WTC11 (cell line): ENCODE measurements around the gene CCDC93. TPM values are rescaled to one million over a fixed set of nuclear protein-coding genes. Genes with fewer than 3 reads are reported as not detected.

Source experiments
- ATAC-seq: fragments of 200-7000 bp; cut with Tn5 transposase; 2 replicates; pipeline ENCODE4 v1.10.0; 2021; ENCODE audit warnings: mild to moderate bottlenecking, moderate library complexity
- CTCF ChIA-PET: fragments of 300-600 bp; sonication (Branson Sonifier 250); formaldehyde crosslinking; loops from one replicate; lab custom pipeline; 2021; ENCODE audit warnings: antibody characterized with exemption; lab: Charles Lee
- POLR2A ChIA-PET: fragments of 350-600 bp; sonication (Branson Sonifier 250); formaldehyde crosslinking; loops from one replicate; lab custom pipeline; 2021; ENCODE audit warnings: antibody characterized with exemption; lab: Charles Lee
- DNase-seq: peaks from one replicate; pipeline ENCODE4 v3.0.0; 2021; ENCODE audit warnings: low spot score
- H3K27ac Mint-ChIP-seq: 2 replicates; pipeline ENCODE4 v1.8.0; 2021; ENCODE audit warnings: mixed read lengths
- H3K27me3 Mint-ChIP-seq: 2 replicates; pipeline ENCODE4 v1.8.0; 2021; ENCODE audit warnings: low read depth, mild to moderate bottlenecking, moderate library complexity, mixed read lengths
- H3K36me3 Mint-ChIP-seq: 2 replicates; pipeline ENCODE4 v1.8.0; 2021; ENCODE audit warnings: mixed read lengths
- H3K4me1 Mint-ChIP-seq: 2 replicates; pipeline ENCODE4 v1.8.0; 2022; ENCODE audit warnings: mixed read lengths
- H3K4me3 Mint-ChIP-seq: 2 replicates; pipeline ENCODE4 v1.8.0; 2021; ENCODE audit warnings: mild to moderate bottlenecking, moderate library complexity, mixed read lengths
- H3K9me3 Mint-ChIP-seq: 2 replicates; pipeline ENCODE4 v1.8.0; 2021; ENCODE audit warnings: mixed read lengths
- CBFB ChIP-seq: sonication (generic); formaldehyde crosslinking; IDR thresholded peaks from 2 replicates; pipeline ENCODE4 v1.8.1; 2022; ENCODE audit warnings: mild to moderate bottlenecking, low read depth, missing genetic modification reagents
- ETV6 ChIP-seq: sonication (generic); formaldehyde crosslinking; IDR thresholded peaks from 2 replicates; pipeline ENCODE4 v1.8.1; 2022; ENCODE audit warnings: mild to moderate bottlenecking, missing genetic modification reagents
- FOXP1 ChIP-seq: sonication (generic); formaldehyde crosslinking; IDR thresholded peaks from 2 replicates; pipeline ENCODE4 v1.8.0; 2022; ENCODE audit warnings: missing genetic modification reagents, mild to moderate bottlenecking, moderate library complexity, borderline replicate concordance
- NR1H2 ChIP-seq: sonication (generic); formaldehyde crosslinking; IDR thresholded peaks from 2 replicates; pipeline ENCODE4 v1.9.0; 2021; ENCODE audit warnings: mild to moderate bottlenecking, moderate library complexity, missing genetic modification reagents
- RELA ChIP-seq: sonication (generic); formaldehyde crosslinking; IDR thresholded peaks from 2 replicates; pipeline ENCODE4 v1.8.1; 2022; ENCODE audit warnings: missing genetic modification reagents, mild to moderate bottlenecking, borderline replicate concordance
- SOX15 ChIP-seq: fragments of 250-450 bp; sonication (Bioruptor Pico); IDR thresholded peaks from 2 replicates; pipeline ENCODE4 v1.9.0; 2021; ENCODE audit warnings: mild to moderate bottlenecking
- TEAD4 ChIP-seq: sonication (generic); formaldehyde crosslinking; IDR thresholded peaks from 2 replicates; pipeline ENCODE4 v1.8.0; 2022; ENCODE audit warnings: mild to moderate bottlenecking, missing genetic modification reagents
- TP53 ChIP-seq: sonication (generic); formaldehyde crosslinking; IDR thresholded peaks from 2 replicates; pipeline ENCODE4 v1.8.1; 2023; ENCODE audit warnings: mild to moderate bottlenecking, missing genetic modification reagents
- ZBTB21 ChIP-seq: sonication (generic); formaldehyde crosslinking; IDR thresholded peaks from 2 replicates; pipeline ENCODE4 v1.8.1; 2023; ENCODE audit warnings: mild to moderate bottlenecking, missing genetic modification reagents, borderline replicate concordance
- ZNF232 ChIP-seq: sonication (generic); formaldehyde crosslinking; IDR thresholded peaks from 2 replicates; pipeline ENCODE4 v1.8.0; 2022; ENCODE audit warnings: mild to moderate bottlenecking, missing genetic modification reagents
- ZNF671 ChIP-seq: fragments of 250-450 bp; sonication (Bioruptor Pico); IDR thresholded peaks from 2 replicates; pipeline ENCODE4 v1.8.0; 2021; ENCODE audit warnings: mild to moderate bottlenecking
- total RNA-seq: library from RNA; stranded (reverse); gene quantifications from 3 replicates; pipeline ENCODE4 v1.2.3, GENCODE V29; 2021
- TF ChIP-seq, protein P1 (sequence below): sonication (generic); formaldehyde crosslinking; IDR thresholded peaks from 2 replicates; pipeline ENCODE4 v1.8.1; 2022; ENCODE audit warnings: mild to moderate bottlenecking, missing genetic modification reagents, moderate library complexity, borderline replicate concordance
- TF ChIP-seq, protein P2 (sequence below): fragments of 250-450 bp; sonication (Bioruptor Pico); IDR thresholded peaks from 2 replicates; pipeline ENCODE4 v1.9.0; 2021; ENCODE audit warnings: mild to moderate bottlenecking
- TF ChIP-seq, protein P3 (sequence below): sonication (generic); formaldehyde crosslinking; IDR thresholded peaks from 2 replicates; pipeline ENCODE4 v1.8.1; 2023; ENCODE audit warnings: mild to moderate bottlenecking, missing genetic modification reagents, borderline replicate concordance
- TF ChIP-seq, protein P4 (sequence below): sonication (generic); formaldehyde crosslinking; IDR thresholded peaks from 2 replicates; pipeline ENCODE4 v1.8.0; 2023; ENCODE audit warnings: missing genetic modification reagents
- TF ChIP-seq, protein P5 (sequence below): fragments of 250-450 bp; sonication (Bioruptor Pico); IDR thresholded peaks from 2 replicates; pipeline ENCODE4 v1.8.0; 2021; ENCODE audit warnings: mild to moderate bottlenecking
- TF ChIP-seq, protein P6 (sequence below): sonication (generic); formaldehyde crosslinking; IDR thresholded peaks from 2 replicates; pipeline ENCODE4 v1.8.0; 2022; ENCODE audit warnings: mild to moderate bottlenecking, missing genetic modification reagents

Gene CCDC93
- total RNA-seq, 1 experiment from 2014 or later: 16.9 TPM

DNA sequence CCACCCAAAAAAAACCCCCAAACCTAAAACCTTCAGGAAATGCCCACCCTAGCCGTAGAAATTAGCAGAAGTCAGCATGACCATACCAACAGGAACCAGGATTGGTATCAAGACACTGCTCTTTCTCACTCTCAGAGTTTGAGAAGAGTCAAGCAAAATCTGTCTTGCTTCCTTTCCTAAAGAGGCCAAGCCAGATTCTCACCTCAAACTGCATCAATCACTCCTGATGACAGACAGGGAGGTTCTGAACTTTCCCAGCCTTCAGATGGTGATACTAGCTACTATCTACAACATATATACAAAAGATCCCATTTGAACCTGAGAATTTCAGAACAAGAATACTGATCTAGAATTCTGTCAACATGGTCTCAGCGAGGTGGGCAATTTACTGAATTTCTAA lies 29.7 kb downstream of the CCDC93 start:
- Mint-ChIP-seq H3K27ac (no peak overlapping the region), H3K36me3 (peaks cover 2% of the 10 kb centered on the region), H3K27me3 (no peaks in the 10 kb centered on the region), H3K4me3 (no peak overlapping the region), H3K4me1 (peaks cover 8% of the 10 kb centered on the region), H3K9me3 (no peaks in the 10 kb centered on the region)
- no peak for DNase-seq
- ChIA-PET POLR2A (no interaction called here), CTCF (interaction anchor here (1.7 kb wide), 1 partner anchor 19 kb away, joined by 7 read pairs; no protein-coding TSS in a partner anchor)
- no peak for ATAC-seq
- TF ChIP-seq, protein P1, sequence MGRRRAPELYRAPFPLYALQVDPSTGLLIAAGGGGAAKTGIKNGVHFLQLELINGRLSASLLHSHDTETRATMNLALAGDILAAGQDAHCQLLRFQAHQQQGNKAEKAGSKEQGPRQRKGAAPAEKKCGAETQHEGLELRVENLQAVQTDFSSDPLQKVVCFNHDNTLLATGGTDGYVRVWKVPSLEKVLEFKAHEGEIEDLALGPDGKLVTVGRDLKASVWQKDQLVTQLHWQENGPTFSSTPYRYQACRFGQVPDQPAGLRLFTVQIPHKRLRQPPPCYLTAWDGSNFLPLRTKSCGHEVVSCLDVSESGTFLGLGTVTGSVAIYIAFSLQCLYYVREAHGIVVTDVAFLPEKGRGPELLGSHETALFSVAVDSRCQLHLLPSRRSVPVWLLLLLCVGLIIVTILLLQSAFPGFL (CRISPR knock-in tag): no peak
- TF ChIP-seq CBFB (CRISPR knock-in tag): no peak
- no peak for TF ChIP-seq RELA (CRISPR knock-in tag)
- TF ChIP-seq ZBTB21 (CRISPR knock-in tag): no peak

DNA sequence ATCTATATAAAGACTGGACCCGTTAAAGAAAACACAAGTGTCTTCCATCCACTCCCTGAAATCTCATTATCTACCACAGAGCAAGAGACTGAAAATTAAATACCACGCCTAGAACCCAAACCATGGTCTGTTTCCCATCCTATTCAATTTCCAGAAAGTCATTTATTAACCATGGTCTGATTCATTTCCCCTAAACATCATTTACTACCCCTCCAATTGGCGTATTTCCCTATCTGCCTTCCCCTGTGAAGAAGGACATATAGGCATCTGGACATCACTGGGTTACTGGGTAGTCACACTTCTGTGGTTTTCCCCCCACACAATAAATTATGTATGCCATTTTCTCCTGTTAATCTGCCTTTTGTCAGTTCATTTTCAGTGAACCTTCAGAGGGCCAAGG lies 30.8 kb downstream of the CCDC93 start:
- ChIA-PET POLR2A (no interaction called here), CTCF (no interaction called here)
- H3K4me3 Mint-ChIP-seq: no peak overlapping the region
- H3K36me3 Mint-ChIP-seq: peaks cover 2% of the 10 kb centered on the region; the same call in 1 of the 2 replicates
- no peak for DNase-seq
- H3K27ac Mint-ChIP-seq: no peak overlapping the region
- no peak for ATAC-seq
- H3K4me1 Mint-ChIP-seq: peaks cover 14% of the 10 kb centered on the region
- TF ChIP-seq TEAD4 (CRISPR knock-in tag) (no peak), ZNF671 (CRISPR knock-in tag) (no peak), ETV6 (CRISPR knock-in tag) (no peak)
- TF ChIP-seq, protein P2, sequence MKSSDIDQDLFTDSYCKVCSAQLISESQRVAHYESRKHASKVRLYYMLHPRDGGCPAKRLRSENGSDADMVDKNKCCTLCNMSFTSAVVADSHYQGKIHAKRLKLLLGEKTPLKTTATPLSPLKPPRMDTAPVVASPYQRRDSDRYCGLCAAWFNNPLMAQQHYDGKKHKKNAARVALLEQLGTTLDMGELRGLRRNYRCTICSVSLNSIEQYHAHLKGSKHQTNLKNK (CRISPR knock-in tag): no peak
- TF ChIP-seq, protein P3, sequence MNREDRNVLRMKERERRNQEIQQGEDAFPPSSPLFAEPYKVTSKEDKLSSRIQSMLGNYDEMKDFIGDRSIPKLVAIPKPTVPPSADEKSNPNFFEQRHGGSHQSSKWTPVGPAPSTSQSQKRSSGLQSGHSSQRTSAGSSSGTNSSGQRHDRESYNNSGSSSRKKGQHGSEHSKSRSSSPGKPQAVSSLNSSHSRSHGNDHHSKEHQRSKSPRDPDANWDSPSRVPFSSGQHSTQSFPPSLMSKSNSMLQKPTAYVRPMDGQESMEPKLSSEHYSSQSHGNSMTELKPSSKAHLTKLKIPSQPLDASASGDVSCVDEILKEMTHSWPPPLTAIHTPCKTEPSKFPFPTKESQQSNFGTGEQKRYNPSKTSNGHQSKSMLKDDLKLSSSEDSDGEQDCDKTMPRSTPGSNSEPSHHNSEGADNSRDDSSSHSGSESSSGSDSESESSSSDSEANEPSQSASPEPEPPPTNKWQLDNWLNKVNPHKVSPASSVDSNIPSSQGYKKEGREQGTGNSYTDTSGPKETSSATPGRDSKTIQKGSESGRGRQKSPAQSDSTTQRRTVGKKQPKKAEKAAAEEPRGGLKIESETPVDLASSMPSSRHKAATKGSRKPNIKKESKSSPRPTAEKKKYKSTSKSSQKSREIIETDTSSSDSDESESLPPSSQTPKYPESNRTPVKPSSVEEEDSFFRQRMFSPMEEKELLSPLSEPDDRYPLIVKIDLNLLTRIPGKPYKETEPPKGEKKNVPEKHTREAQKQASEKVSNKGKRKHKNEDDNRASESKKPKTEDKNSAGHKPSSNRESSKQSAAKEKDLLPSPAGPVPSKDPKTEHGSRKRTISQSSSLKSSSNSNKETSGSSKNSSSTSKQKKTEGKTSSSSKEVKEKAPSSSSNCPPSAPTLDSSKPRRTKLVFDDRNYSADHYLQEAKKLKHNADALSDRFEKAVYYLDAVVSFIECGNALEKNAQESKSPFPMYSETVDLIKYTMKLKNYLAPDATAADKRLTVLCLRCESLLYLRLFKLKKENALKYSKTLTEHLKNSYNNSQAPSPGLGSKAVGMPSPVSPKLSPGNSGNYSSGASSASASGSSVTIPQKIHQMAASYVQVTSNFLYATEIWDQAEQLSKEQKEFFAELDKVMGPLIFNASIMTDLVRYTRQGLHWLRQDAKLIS (CRISPR knock-in tag): no peak
- no peaks in the 10 kb centered on the region for H3K9me3 Mint-ChIP-seq
- H3K27me3 Mint-ChIP-seq: no peaks in the 10 kb centered on the region

DNA sequence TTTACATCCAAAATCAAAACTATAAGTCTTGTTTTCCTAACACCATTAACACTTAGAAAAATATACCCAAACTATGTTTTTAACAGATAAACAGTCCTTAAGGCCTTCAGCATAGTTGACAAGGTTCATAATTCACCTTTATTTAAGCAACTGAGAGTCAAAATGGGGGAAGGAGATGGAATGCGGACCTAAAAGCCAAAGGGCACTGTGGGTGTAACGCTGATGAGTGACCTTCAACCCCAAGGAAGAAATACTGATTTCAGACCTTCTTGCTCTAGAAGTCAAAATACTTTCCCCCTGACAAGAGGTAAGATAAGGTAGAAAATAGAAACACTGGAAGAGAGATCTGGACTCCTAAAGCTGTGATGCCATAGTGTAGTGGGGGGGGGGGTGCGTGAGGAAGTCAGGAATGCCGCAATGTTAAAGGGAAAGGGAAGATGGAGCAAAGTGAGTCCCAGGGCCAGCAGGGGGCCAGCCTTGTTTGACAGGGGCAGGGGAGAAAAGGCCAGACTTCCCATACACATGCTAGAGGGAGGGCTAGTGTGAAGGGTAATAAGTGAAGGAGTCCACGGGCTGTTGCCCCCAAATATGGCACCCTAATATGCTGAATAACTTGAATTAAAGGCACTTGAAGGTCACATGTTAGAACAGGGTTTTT lies 31.4 kb downstream of the CCDC93 start:
- TF ChIP-seq NR1H2 (CRISPR knock-in tag) (no peak), TP53 (CRISPR knock-in tag) (no peak), FOXP1 (CRISPR knock-in tag) (no peak), SOX15 (CRISPR knock-in tag) (no peak), ZNF232 (CRISPR knock-in tag) (no peak)
- TF ChIP-seq, protein P4, sequence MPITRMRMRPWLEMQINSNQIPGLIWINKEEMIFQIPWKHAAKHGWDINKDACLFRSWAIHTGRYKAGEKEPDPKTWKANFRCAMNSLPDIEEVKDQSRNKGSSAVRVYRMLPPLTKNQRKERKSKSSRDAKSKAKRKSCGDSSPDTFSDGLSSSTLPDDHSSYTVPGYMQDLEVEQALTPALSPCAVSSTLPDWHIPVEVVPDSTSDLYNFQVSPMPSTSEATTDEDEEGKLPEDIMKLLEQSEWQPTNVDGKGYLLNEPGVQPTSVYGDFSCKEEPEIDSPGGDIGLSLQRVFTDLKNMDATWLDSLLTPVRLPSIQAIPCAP (CRISPR knock-in tag): no peak
- TF ChIP-seq, protein P5, sequence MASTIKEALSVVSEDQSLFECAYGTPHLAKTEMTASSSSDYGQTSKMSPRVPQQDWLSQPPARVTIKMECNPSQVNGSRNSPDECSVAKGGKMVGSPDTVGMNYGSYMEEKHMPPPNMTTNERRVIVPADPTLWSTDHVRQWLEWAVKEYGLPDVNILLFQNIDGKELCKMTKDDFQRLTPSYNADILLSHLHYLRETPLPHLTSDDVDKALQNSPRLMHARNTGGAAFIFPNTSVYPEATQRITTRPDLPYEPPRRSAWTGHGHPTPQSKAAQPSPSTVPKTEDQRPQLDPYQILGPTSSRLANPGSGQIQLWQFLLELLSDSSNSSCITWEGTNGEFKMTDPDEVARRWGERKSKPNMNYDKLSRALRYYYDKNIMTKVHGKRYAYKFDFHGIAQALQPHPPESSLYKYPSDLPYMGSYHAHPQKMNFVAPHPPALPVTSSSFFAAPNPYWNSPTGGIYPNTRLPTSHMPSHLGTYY (CRISPR knock-in tag): no peak
- TF ChIP-seq, protein P6, sequence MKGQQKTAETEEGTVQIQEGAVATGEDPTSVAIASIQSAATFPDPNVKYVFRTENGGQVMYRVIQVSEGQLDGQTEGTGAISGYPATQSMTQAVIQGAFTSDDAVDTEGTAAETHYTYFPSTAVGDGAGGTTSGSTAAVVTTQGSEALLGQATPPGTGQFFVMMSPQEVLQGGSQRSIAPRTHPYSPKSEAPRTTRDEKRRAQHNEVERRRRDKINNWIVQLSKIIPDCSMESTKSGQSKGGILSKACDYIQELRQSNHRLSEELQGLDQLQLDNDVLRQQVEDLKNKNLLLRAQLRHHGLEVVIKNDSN (CRISPR knock-in tag): no peak
- no peaks in the 10 kb centered on the region for H3K9me3 Mint-ChIP-seq
- H3K36me3 Mint-ChIP-seq: peaks cover 3% of the 10 kb centered on the region
- POLR2A ChIA-PET: no interaction called here
- DNase-seq: peak; percentile 32
- H3K4me1 Mint-ChIP-seq: peaks cover 14% of the 10 kb centered on the region
- H3K27ac Mint-ChIP-seq: no peak overlapping the region
- CTCF ChIA-PET: no interaction called here
- ATAC-seq: no peak
- no peaks in the 10 kb centered on the region for H3K27me3 Mint-ChIP-seq
- no peak overlapping the region for H3K4me3 Mint-ChIP-seq
